Anterior cingulate cortex (tissue), 58 donors: ENCODE results near the gene TRPV5.
"Not testable (repeated sequence)": the region's sequence is repeated elsewhere in the genome, so short reads cannot be mapped to it uniquely, and the experiment has no call there.

Source experiments
- DNase-seq, 58 donors: peaks; one replicate each; lab custom pipeline; 2025; lab: John Stamatoyannopoulos, UW

TRPV5 gene

GRCh38 chr7:142933624-142934023 is at the start of gene TRPV5:
Gene TRPV5, minus strand, starts transcription at chr7:142933746. Its CDS starts 287 bp downstream, at chr7:142933459.
- no peak for DNase-seq

DNA sequence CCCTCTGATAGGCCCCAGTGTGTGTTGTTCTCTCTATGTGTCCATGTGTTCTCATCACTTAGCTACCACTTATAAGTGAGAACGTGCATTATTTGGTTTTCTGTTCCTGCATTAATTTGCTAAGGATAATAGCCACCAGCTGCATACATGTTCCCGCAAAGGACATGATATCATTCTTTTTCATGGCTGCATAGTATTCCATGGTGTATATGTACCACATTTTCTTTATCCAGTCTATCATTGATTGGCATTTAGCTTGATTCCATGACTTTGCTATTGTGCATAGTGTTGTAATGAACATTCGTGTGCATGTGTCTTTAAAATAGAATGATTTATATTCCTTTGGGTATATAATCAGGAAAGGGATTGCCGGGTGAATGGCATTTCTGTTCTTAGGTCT is 44.9 kb upstream of the TRPV5 start:
- not testable (repeated sequence) for DNase-seq

DNA sequence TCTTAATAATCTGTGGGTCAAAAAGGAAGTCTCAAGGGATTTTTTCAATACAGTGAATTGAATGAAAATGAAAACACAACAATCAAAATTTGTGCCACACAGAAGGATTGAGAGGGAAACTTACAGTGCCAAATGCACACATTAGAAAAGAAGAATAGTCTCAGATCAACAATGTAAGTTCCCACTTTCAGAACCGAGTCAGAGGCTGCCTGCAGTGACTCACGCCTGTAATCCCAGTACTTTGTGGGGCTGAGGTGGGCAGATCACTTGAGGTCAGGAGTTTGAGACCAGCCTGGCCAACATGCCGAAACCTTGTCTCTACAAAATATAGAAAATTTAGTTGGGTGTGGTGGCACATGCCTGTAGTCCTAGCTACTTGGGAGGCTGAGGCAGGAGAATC is 41.1 kb upstream of the TRPV5 start:
- no peak for DNase-seq

DNA sequence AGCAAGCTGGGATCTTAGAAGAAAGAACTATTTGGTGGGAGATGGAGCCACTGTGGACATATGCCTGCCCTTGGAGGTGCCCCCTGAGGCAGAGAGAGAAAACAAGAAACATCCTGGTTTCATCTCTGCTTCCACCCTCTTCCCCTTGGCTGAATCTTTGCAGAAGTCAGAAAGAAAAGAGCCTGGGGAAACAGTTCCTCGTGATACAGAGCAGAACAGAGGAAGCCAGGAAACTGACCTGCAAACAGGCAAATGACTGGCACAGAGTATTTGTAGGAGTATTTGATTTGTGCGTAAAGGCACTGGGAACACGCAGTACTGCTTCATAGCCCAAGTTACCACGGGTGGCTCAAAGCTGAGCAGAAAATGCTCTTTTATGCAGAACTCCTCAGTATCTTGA is 35.6 kb upstream of the TRPV5 start:
- DNase-seq, result no peak

GRCh38 chr7:142968229-142968628 is 34.7 kb upstream of the TRPV5 start:
- no peak for DNase-seq

GRCh38 chr7:142964502-142965246 is 31.1 kb upstream of the TRPV5 start:
- no peak for DNase-seq

- no peak for DNase-seq
These were observed 30.4 kb upstream of the TRPV5 start for GRCh38 chr7:142963993-142964392.

GRCh38 chr7:142962991-142963390 is 29.4 kb upstream of the TRPV5 start:
- DNase-seq, result no peak

- DNase-seq, result no peak
These were observed 28.7 kb upstream of the TRPV5 start, which contains the start of gene KEL for GRCh38 chr7:142961973-142962926. Gene KEL, minus strand, starts transcription at chr7:142962363. Its CDS starts 157 bp downstream, at chr7:142962206.

DNA sequence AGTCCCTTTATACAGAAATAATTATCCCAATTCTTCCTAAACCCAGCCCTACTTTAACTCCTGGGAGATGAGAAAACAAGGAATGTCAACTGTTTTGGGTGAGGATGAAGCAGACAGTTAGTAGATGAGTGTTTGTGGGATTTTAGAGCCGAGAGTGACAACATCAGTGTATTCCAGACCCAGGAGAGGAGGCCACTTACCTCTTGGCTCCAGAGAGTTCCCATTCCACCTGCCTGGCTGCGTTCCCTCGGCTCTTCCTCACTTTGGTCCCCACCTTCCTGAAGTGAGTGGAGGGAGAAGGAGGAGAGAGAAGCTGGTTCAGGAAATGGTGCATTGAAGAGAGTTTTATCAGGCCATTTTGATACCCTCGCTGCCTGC is 28.0 kb upstream of the TRPV5 start:
- no peak for DNase-seq

DNA sequence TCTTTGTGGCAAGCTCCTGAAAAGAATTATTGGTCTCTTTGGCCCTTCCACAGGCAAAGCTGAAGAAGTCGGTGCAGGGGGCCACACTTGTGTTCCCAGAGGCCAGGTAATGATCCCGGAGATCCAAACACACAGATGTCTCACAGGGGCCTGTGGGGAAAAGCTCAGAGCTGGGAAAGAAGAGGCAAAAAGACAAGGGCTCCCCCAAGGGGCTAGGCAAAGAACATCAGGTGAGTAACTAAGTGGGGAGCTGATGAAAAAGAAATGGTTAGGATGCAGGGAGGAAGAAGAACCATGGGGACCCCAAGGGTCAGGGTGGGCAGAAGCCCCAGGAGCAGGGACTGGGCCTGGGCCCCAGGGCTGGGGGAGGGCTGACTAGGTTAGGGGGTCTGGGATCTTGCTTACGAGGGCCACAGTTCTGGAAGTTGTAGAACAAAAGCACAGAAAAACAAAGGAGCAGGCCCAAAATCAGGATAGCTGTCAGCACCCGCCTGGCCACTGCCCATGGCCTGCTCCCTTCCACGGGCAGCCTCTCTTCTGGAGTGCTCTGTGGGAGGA is 27.5 kb upstream of the TRPV5 start:
- DNase-seq, result no peak

DNA sequence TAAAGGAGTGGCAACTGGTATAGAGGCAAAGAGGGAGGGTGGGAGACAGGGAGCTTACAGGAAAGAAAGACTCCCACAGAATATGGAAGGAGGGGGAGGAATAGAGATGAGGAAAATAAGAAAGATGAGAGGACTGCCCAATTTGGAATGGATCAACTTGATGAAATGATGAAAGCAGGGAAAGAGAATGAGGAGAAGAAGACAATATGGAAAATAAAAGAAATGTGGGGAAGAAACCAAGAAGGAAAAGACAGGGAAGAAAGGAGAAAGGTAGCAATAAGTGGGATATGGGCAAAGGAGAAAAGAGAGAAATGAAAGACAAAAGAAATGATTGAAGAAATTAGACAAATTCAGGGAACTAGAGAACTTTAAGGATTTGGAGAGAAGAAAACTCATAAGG is 25.7 kb upstream of the TRPV5 start:
- no peak for DNase-seq

DNA sequence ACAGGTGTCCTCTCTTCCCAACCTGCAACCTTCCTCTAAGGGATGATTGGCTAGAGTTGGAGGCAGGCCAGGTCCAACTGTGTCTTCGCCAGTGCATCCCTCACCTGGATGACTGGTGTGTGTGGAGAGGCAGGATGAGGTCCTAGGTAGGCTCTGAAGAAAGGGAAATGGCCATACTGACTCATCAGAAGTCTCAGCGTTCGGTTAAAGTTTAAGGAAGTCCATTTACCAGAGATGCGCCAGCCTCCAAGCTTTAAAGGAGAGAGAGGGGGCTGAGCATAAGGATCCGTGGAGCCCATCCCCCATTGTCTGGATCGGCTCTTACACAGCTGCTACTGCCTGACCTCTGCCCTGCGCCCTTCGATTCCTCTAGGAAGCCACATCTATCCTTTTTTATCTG is 24.2 kb upstream of the TRPV5 start:
- DNase-seq, result no peak

DNA sequence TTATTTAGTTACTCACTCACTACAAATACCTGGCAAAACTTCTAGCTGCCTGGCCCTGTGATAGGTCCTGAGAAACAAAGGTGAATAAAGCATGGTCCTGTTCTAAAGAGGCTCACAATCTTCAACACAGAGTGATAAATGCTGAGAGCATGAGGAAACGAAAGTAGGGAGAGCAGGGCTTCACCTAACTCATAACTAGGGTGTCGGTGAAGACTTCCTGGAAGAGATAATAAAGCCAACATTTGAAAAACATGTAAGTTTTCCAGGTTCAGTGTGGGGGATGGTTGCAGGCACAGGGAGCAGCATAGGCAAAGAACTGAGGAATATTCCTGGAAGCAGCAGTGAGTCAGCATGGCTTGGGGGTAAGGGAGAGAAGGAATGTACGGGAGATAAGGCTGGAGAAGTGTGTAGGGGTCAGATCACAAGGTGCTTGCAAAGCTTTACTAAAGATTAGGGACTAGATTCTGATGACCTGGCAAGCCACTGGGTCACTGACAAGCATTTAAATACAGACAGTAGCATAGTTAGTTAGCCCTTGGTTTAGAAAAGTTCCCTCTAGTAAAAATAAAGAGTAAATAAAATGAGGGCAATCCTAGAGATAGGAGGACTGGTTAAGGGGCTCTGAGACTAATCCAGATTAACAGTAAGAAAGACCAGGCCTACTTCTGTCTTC is 23.5 kb upstream of the TRPV5 start:
- DNase-seq, result no peak

DNA sequence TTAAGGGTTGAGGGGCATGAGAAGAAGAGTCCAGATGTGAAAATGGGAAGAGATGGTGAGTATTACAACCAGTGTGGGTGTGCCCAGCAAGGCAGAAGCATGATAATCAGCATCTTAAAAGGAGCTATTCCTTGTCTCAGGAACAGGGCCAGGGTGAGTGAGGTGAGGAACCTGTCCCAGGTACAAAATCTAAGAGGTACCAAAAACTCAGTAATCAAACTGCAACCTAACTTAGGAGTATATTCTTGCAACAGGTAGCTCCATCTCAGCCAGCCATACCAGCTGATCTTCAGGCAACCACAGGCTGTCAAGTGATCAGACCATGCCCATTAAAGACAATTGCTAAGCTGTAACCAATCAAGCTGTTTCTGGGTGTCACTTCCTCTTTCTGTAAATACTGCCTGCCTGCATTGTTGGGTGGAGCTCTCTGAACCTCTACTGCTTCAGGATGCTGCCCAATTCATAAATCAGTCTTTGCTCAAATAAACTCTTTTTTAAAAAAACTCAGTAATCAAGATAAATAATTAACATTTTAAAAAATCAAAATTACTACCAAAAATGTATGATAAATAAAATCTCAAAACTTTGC is 21.2 kb upstream of the TRPV5 start:
- no peak for DNase-seq

- DNase-seq, result no peak
These were observed 16.7 kb upstream of the TRPV5 start for GRCh38 chr7:142950235-142950634.

GRCh38 chr7:142948603-142949002 is 15.1 kb upstream of the TRPV5 start:
- DNase-seq, result no peak

DNA sequence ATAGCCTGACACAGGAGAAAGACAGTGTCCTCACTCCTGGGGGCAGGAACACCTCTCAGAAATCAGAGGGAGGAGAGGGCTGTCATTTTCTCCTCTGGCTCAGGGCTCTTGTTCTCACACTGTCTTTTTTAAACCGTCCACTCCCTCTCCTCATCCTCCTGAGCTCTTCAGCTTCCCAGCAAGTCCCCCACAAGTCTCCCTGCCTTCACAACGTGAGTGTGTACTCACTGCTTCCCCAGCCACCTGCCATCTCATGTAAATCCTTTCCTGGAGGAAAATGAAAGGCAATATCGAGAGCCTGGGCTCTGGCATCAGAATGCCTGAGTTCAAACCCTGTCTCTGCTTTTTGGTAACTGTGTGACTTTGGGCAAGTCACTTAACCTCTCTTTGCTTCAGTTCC is 11.5 kb upstream of the TRPV5 start:
- no peak for DNase-seq

GRCh38 chr7:142943706-142944268 is 10.2 kb upstream of the TRPV5 start:
- DNase-seq, result no peak

DNA sequence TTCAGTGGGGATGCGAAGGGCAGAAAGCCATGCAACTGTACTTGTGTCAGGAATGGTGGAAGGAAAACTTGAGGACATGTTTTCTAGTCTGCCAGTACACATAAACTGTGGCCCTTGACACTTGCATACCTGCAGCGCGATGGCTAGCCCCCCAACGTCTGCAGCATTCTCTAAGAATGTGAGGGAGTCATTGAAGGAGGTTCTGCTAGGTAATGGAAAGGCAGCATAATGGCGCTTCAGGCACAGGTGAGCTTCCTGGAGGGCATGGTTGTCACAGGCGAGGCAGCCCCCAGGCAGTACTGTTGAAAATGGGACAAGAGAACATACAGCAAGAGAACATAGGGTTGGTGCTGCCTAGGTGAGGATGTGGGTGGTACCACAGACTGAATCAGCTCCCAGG is 9.2 kb upstream of the TRPV5 start:
- DNase-seq, result no peak
